Measurements from ENCODE around the gene ATOX1. TPM values are rescaled to one million over a fixed set of nuclear protein-coding genes. Genes with fewer than 3 reads are reported as not detected.

Gene ATOX1
- total RNA-seq, 1 donor from 2014 or later, result 47.3 TPM

- ATAC-seq, result peak; percentile 96
- intact Hi-C loops (cut with DNase I), result no loop called here
- peak; percentile 100 for DNase-seq (ENCODE audit: low spot score)
Measured at GRCh38 chr5:151771259-151772028, 13.0 kb upstream of the ATOX1 start, which contains the start of gene G3BP1. TSS of gene G3BP1 (plus strand) at chr5:151771954. CDS start at chr5:151786621, 14,667 bp downstream.

DNA sequence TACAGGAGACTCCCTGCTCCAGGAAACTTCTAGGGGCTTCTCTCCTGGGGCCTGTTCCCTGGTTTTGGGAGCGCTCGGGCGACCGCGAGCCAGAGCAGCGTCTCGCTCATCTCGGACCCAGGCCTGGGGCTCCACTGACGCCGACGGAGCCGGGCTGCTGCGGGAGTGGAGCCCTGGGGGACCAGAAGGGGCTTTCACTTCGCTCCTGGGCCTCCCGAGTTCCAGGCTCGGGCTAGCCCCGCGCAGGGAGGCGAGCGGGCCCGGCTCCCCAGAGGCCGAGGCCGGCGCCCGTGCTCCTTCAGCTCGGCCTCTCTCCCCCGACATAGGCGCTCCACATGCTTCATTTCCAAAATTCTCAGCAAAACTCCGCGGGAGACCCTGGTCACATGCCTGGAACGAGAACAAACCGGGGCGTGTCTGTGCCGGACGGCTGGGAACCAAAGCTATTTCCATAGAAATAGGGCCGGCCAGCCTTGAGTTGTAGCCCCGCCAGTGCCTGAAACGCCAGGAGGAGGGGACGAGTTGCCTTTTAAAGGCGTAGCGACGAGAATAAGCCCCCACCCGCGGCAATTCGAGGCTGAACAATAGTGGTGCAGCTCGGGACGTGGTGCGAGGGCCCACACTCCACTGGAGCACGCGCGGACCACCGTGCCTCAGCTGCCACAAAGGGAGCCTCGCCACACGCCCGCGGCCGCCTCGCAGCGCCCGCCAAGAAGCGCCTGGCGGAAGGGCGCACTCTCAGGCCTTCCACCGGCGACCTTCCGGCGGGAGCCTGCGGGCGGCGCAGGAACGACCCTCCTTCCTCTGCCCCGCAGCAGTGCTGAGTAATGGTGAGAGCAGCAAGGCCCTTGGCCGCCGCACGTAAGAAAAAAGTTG is 12.2 kb upstream of the ATOX1 start:
- peak; percentile 40 for ATAC-seq
- DNase-seq (ENCODE audit: low spot score), result peak; percentile 87
- intact Hi-C loops (cut with DNase I), result no loop called here

DNA sequence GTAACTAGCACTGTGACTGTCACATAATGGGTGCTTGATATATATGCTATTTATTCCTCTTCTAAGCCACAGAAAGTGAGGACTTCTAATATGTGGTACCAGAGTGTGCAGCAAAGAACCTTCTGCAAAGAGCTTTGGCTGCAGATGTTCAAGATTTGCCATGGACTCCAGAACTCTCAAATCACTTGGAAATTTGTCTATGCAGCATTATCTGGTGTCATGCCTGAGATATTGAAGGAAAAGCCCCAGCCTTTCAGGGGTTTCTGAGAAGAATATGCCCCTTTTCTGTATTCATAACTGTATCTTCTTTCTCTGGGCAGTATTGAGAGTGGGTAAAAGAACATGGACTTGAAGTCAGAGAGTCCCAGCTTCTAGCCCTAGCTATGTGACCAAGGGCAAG is 8.5 kb upstream of the ATOX1 start:
- intact Hi-C loops (cut with DNase I), result no loop called here
- DNase-seq (ENCODE audit: low spot score), result no peak
- no peak for ATAC-seq

GRCh38 chr5:151764801-151765200 is 6.4 kb upstream of the ATOX1 start:
- intact Hi-C loops (cut with DNase I), result no loop called here
- DNase-seq (ENCODE audit: low spot score), result no peak
- ATAC-seq, result no peak

DNA sequence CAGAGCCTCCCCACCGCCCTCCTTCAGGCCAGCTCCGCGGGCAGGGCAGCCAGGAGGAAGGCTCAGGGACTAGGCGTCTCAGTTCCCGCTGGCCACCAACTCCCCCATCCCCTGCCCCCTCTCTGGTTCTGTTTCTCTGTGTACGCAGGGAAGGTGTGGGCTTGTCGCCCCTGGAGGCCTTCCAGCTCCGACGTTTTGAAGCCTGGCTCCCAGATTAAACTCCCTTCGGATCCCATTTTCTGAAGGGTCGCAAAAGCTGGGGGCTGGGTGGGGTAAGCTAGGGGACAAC is 346 bp downstream of the ATOX1 start:
- intact Hi-C loops (cut with DNase I), result no loop called here
- ATAC-seq, result peak; percentile 48
- DNase-seq (ENCODE audit: low spot score), result no peak

DNA sequence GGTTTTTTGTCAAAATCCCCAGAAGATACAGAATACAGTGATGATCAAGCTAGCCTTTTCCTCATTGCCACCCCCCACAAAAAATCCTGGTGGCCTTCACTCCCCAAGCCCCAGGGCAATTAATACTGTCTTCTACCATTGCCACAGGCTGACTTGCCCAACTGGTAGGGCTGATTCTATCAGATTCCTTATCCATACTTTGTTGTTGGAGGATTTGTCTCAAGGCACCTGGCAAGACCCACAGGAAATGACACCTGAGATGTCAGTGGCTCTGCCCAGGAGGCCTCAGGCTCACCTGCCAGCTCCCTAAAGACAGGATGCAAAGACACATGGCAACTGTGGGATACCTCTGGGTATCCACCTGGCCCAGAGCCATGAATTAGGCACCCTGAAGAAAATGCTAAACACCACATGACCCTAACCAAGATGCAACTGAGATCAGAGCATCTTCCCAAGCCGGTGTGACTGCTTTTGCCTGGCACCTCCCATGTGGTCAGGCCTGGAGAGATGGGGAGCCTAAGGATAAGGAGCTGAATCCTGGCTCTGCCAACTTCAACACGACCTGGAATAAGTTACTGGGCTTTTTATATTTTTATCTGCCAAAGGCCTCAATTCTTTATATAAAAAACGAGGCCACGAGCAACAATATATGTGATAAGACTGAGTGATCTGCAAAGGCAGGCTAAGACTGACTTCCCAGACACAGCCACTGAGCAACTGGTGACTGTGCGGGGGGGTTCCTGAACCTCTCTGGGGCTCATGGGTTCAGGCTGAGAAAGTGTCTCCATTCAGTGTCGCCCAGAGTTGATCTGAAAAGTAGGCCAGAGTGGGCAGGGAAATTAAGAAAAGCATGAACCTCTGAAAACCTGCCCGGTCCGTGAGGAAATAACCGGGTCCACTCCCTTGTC is 944 bp downstream of the ATOX1 start:
- ATAC-seq (peak; percentile 5), DNase-seq (ENCODE audit: low spot score) (no peak)
- intact Hi-C loops (cut with DNase I), result no loop called here

DNA sequence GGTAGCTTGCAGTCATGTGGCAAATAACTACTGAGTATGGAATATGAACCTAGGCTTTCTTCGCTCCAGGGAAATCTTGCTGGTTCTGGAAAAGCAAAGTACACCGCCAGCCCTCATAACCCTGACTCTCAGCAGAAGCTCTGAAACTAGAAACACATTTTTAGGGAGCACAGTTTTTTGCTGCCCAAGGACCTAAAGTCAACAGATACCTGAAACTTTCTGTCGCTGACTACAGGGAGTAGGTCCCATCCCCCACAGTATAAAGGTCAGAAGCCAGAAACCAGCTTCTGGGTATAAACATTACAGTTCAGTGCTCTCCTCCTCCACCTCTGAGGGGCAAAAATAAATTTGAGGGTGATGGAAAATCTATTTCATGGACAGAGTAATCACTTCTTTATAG is 3.0 kb downstream of the ATOX1 start:
- intact Hi-C loops (cut with DNase I), result no loop called here
- ATAC-seq (no peak), DNase-seq (ENCODE audit: low spot score) (no peak)

DNA sequence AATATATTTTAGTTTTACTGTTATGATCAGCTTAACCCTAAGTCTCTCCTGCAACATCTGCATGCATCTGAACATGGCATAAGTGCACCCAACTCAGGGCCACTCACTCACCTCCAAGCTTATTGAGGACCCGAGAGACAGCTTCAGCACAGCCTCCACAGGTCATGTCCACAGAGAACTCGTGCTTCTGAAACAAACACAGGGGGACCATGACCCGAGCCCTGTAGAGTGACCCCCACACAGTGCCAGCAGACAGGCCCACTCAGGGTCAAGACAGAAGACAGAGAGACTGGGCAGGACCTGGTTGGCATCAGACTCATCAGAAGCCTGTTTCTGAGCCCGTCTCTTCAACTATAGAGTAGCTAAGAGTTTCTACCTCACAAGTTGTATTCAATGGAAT is 6.8 kb downstream of the ATOX1 start:
- ATAC-seq, result no peak
- DNase-seq (ENCODE audit: low spot score), result no peak
- intact Hi-C loops (cut with DNase I), result no loop called here

DNA sequence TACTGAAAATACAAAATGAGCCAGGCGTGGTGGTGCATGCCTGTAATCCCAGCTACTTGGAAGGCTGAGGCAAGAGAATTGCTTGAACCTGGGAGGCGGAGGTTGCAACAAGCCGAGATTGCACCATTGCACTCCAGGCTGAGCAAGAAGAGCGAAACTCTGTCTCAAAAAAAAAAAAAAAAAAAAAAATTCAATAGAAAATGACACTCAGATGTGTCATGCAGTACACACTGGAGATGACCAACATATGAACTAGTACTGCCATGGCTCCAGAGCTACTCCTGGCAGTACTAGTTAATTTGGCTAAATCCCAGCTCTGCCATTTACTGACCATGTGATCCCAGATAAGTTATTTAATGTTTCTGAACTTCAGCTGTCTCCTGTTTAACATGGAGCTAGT is 7.3 kb downstream of the ATOX1 start:
- DNase-seq (ENCODE audit: low spot score) (no peak), ATAC-seq (no peak)
- intact Hi-C loops (cut with DNase I), result no loop called here

DNA sequence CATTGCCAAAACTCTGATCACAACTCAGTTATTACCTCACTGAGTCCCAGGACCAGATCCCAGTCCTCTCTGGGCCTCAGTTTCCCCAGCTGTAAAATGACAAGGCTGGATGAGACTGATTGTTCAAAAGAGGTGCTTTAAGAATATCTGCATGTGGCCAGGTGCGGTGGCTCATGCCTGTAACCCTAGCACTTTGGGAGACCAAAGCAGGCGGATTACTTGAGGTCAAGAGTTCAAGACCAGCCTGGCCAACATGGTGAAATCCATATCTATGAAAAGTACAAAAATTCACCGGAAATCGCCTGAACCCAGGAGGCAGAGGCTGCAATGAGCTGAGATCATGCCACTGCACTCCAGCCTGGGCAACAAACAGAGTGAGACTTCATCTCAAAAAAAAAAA is 8.3 kb downstream of the ATOX1 start:
- DNase-seq (ENCODE audit: low spot score) (no peak), ATAC-seq (no peak)
- intact Hi-C loops (cut with DNase I), result no loop called here

- intact Hi-C loops (cut with DNase I), result loop anchor here (10.0 kb wide), 1 partner anchor 300 kb away; the partner anchor contains the start of gene SLC36A1
- DNase-seq (ENCODE audit: low spot score) (no peak), ATAC-seq (no peak)
Measured at GRCh38 chr5:151745071-151745705, 13.2 kb downstream of the ATOX1 start.

- ATAC-seq, result no peak
- intact Hi-C loops (cut with DNase I), result loop anchor here (10.0 kb wide), 1 partner anchor 299 kb away; the partner anchor contains the start of gene SLC36A1
Measured at GRCh38 chr5:151743530-151743929, 14.9 kb downstream of the ATOX1 start.

GRCh38 chr5:151742870-151743294 is 15.5 kb downstream of the ATOX1 start:
- peak; percentile 47 for ATAC-seq
- intact Hi-C loops (cut with DNase I), result loop anchor here (10.0 kb wide), 1 partner anchor 298 kb away; the partner anchor contains the start of gene SLC36A1
- DNase-seq (ENCODE audit: low spot score), result peak; percentile 66

More at GRCh38 chr5:151743530-151743929, 14.9 kb downstream of the ATOX1 start:
- DNase-seq (ENCODE audit: low spot score), result no peak

DNA sequence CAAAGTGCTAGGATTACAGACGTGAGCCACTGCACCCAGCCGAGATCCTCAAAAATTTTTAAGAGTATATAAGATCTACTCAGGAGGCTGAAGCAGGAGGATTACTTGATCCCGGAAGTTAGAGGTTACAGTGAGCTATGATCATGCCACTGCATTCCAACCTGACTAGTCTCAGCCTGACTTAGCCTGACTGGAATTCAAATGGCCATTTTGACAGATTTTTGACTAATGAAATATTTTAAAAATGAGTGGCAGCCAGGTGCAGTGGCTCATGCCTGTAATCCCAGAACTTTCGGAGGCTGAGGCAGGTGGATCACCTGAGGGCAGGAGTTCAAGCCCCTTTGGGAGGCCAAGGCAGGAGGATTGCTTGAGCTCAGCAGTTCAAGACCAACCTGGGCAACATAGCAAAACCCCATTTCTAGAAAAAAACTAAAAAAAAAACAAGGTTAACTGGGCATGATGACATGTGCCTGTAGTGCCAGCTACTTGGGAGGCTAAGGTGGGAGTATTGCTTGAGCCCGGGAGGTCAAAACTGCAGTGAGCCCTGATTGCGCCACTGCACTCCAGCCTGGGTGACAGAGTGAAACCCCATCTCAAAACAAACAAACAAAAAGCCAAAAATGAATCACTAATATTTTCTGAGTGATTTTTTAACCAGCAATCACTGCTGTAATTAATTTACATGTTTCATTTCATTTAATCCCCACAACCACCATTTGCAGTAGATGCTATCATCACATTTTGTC is 16.6 kb downstream of the ATOX1 start:
- intact Hi-C loops (cut with DNase I), result loop anchor here (2.0 to 10.0 kb wide), 2 partner anchors 83 to 297 kb away; partner anchors contain the start of gene SLC36A1
- no peak for ATAC-seq
- no peak for DNase-seq (ENCODE audit: low spot score)

DNA sequence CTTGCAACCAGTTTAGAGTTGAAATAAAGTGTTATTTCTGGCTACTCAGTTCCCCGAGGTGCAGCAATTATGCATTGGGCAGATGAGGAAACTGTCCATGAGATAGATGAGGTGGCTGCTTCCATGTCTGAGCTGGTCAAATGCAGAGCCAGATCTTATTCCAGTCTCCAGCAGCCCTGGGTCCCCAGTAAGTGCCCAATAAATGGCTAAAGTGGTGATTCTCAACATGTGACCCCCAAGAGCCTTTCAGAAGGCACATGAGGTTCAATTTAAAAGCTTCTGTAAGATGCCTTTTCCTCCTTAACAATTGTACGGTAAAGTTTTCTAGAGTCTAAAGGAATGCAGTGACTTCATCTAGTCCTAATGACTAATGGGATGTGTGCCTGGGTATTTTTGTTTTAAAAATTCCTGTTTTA is 17.5 kb downstream of the ATOX1 start:
- ATAC-seq (peak; percentile 11), DNase-seq (ENCODE audit: low spot score) (no peak)

DNA sequence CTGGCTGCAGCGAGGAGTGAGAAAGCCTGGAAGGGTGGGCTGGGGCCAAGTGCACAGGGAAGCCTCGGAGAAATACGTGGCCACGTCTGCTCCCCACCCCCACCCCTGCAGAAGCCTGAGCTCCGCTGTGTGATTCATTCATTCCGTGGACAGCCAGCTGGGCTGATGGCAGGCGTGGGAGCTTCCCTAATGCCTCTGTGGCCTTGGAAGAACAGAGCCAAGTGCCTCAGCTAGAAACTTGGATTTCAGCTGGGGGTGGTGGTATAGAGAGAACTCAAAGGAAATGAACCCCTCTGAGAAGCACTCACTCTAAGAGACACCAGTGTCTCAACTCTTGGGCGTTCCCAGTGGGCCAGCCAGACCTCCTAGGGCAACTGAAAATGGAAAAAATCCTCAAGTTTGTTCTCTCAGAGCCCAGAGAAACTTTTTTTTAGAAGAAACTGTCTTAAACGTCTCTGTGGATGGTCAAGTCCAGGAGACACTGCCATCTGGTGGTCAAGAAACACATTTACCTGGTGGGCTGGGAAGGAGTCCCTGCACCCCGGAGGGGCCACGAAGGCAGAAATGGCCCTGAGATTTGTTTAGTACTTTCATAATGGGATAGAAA is 18.0 kb downstream of the ATOX1 start:
- intact Hi-C loops (cut with DNase I), result loop anchor here (2.0 to 10.0 kb wide), 2 partner anchors 82 to 296 kb away; partner anchors contain the start of gene SLC36A1
- peak; percentile 87 for ATAC-seq
- peak; percentile 75 for DNase-seq (ENCODE audit: low spot score)

More for the DNA sequence above, 17.5 kb downstream of the ATOX1 start:
- intact Hi-C loops (cut with DNase I), result loop anchor here (2.0 to 10.0 kb wide), 2 partner anchors 82 to 296 kb away; partner anchors contain the start of gene SLC36A1

- peak; percentile 55 for ATAC-seq
- DNase-seq (ENCODE audit: low spot score), result no peak
- intact Hi-C loops (cut with DNase I), result loop anchor here (2.0 to 10.0 kb wide), 2 partner anchors 81 to 295 kb away; partner anchors contain the start of gene SLC36A1
Measured at GRCh38 chr5:151739939-151740335, 18.5 kb downstream of the ATOX1 start.
